ENCODE results near the gene EBF3.

Gene EBF3

DNA sequence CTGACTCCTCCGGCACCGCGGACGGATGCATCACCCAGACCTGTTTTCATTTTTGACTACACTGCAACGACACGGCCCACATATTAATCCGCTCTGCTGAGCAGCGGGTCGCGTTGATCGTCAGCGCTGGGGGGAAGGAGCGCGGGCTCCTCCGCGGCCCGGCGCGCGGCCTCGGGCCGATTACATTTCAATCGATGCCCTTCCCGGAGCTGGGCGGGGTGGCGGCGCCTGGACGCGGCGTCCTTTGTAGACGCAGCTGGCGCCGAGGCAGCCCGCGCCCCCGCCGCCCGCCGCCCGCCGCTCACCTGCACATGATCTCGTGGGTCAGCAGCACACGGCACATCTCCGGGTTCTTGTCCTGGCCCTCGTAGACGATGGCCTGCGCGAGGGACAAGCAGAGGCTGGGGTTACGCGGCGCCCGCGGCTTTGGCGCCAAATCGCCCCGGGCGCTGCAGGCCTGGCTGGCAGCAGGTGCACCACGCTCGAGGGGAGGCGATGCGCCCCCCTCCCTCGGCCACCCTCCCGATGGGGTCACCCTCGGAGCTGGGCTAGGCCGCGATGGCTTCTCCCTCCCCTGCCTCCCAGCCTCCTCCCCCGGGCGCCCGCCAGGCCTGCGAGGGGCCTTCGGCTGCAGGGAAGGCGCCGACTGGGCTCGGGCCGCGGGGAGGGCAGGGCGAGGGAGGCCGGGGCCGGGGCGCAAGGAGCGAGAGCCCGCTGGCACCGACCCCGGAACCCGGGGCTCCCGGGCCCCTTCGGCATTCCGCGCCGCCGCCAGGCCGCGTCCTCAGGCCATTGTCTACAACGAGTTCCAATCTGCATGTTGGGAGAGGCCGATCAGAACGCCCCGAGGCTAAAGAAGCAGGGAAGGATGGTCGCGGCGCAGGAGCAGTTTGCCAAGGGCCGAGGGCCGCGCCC lies 5.2 kb downstream of the EBF3 start:
- no peak for DNase-seq

DNA sequence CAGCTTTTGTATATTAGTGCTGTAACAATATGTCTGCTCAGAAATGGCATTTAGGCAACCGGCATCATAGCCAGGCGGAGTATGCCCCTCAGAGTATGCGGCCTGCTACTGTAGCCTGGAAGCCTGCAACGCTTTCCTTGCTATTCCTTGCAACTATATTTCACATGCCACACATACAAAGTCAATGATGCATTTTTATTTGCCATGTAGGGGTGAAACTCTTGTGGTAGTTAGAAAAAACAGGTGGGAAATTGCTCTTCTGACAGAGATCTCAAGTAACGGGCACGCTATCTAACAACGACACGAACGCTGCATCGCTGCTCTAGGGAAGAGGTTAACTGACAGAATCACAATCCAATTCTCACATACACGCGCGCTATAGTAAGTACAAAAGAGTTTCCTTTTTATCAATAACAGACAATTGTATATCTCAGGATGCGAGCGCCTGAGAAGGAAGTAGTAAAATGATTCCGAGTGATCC lies 5.9 kb downstream of the EBF3 start:
- no peak for DNase-seq

DNA sequence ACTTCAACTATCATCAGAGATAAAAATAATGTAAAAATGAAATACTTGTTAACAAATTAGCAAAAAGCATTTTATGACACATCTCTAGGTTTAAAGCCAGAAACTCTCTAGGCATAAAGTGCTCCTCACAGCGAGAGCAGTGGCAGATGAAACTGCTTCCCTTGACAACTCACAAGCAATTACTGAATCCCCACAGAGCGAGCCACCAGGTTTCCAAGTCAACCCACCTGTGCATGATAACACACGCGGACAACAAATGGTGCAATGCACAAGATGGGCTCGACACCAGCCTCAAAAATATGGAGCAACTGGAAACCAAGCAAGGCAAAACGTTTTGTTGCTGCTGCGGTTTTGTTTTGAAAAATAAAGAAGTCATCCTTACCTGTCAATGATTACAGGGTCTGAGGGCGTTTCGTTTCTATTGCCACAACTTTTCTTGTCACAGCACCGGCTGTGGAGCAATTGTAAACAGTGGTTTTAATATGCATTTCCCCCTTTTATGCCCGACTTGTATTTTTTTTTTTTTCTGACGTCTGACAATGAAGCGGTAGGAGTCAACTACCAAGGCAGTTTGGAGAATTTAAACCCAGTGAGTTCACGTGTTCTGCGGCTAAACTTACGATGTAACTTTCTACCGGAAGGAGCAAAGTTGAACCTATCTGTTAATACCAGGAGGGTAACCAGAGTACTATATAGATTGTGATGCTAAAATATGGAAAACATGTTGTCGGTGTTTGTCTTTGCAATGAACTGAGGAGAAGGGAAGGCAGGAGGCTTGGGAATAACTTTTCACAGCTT lies 7.0 kb downstream of the EBF3 start:
- DNase-seq: no peak

DNA sequence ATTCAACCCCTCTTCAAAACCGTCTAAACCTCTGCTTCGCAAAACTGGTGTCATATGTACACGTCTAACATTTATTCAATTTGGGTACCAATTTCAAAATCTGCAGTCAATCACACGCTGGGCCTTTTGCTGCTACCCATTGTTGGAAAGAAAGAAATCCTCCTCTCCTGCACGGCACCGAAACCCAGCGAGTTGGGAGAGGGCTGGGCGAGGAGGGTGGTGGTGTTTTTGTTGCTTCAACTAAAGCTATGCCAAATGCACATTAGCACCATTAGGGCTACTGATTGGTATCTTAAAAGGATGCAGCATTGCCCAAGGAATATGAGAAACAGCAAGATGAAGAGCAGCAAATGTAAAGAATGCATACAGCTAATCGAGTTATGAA lies 7.8 kb downstream of the EBF3 start:
- no peak for DNase-seq

DNA sequence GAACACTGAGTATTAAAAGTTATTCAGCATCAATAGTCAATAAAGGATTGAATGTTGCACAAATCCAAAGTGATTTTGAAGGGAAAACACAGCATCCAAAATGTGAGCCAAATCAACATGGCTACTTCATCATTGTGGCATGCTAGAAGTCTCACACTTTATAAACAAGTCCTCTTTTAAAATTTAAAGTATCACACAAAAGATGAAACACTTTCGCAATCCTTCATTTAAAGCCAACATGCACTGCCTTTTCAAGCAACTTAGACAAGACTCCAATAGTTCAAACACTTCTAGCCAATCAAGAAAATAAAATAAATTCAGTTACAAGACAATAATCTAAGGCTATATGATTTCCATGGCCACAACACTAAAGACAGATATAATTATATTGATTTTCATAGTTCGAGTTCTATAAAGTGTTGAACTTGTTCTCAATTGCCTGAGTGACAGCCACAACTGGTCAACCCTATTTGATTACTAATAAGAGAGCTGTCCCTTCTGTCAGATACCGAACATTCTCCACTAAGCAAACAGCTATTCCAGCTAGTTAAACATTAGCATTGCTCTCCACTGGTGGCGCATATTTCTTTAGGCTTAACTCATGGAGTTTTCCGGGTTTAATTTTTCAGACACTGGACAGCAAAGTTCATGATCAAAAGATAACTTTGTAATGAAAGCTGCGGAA lies 8.3 kb downstream of the EBF3 start:
- DNase-seq: peak; percentile 25

DNA sequence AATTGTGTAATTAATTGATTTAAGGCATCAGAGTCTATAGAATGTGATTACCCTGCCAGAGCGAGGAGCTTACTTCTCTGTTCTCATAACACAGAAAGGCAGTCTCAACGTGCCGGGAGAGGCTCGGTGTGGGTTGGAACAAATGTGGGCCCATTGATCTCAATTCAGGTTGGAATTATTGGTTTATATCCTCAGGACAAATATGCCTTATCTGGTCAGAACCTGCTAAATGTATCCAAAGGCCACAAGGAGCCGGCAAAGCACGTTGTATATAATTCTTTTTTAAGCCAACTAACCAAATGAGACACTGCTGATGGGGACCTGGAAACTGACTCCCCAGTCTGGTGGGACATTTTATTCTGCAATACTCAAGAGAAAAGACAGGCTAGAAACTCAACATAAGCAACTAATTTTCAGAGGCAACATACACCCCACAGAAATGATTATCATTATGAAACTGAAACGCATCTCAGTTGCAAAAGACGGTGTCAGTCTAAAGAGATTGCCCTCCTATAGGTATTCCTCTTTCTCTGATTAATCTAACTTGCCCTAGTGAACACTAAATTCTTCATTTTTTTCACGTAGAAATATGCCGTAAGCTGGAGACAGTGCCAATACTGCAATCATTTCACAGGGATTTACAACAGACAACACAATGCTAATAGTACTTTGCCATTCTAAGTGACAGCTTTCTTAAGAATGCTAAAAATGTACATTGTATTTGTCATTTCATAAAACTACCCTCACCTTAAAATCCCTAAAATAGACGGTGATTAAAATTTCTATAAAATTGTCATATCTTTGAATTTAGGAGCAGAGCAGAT lies 9.4 kb downstream of the EBF3 start:
- DNase-seq: no peak

DNA sequence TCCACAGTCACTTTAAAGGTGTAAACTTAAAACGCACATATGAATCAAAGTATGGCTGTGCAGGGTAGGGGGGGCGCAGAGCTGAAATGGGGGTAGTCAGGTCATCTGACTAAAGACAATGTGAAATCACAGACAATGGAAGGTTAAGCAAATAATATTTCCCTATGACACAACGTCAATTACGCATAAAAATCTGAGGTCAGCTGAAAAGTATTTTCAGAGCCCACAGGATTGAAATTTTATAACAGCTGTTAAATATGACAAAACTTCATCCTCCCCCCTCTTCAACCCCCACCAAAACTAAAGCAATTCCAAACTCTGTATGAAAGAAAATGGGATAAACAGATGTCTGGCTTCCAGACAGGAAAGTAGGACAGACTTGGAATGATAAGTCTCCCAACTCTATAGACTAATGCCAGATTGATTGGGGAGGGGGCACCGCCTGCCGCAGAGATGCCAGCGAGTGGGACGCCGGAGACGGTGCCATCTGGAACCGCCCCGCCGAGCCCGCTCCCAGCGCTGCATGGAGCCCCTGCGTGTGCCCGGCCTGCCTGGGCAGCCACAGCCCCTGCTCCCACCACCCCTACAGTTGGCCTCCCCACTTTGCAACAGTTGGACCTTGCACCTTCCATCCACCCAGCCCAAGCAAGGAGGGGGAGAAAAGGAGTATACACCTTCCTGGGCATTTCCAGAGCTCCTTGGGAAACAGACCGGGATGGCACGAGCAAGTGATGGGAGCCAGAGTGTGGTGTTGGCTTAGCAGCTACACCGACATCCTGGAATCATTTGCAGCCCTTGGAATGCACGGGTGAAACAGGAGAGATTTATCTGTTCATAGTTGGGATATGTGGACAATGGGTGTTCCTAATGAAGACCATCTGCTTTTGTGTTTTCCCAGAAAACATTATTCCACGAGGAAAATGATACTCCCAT lies 10.7 kb downstream of the EBF3 start:
- DNase-seq: no peak

DNA sequence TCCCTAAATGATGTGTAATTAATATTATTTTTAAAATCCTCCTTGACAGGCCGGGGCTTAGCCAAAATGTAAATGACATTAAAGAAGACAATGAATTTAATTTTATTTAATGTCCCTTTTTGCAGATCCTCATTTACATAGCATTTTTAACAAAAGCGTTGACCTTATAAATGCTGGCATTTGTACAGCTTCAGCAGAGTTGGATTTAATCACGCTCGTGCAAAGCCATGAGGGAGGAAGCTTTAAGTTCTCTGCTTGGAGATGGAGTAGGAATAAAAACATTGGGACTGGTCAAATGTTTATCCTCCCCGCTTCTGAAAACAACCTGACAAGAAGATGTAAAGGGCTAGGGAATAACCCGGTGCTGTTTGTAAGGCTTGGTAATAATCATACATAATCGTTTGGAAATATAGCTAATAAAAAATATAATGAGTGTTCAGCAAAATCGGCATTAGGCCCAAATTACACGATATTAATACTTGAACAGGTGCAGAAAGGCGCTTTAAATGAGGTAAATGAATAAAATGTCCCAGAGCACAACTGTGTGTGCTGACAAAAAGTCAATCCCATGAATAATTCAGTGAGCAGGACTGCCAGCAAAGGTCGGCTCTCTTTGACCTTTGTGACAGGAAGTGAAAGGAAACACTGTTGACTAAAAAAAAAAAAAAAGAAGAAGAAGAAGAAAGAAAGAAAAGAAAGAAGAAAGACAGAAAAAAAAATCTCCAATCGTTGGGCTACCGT lies 11.5 kb downstream of the EBF3 start:
- DNase-seq: no peak

DNA sequence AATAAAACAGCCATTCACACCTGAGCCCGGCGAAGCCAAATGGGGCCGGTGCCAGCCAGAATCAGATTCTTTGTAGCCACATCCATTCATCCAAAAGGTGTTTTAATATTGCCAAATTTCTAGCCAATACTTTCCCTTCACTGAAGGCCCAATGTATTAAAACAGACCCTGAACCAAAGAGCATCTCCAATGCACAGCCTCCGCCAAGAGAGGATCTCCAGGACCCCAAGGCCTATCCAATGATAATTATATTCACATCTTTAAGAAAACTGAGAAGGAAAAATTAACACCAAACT lies 12.2 kb downstream of the EBF3 start:
- DNase-seq: no peak

DNA sequence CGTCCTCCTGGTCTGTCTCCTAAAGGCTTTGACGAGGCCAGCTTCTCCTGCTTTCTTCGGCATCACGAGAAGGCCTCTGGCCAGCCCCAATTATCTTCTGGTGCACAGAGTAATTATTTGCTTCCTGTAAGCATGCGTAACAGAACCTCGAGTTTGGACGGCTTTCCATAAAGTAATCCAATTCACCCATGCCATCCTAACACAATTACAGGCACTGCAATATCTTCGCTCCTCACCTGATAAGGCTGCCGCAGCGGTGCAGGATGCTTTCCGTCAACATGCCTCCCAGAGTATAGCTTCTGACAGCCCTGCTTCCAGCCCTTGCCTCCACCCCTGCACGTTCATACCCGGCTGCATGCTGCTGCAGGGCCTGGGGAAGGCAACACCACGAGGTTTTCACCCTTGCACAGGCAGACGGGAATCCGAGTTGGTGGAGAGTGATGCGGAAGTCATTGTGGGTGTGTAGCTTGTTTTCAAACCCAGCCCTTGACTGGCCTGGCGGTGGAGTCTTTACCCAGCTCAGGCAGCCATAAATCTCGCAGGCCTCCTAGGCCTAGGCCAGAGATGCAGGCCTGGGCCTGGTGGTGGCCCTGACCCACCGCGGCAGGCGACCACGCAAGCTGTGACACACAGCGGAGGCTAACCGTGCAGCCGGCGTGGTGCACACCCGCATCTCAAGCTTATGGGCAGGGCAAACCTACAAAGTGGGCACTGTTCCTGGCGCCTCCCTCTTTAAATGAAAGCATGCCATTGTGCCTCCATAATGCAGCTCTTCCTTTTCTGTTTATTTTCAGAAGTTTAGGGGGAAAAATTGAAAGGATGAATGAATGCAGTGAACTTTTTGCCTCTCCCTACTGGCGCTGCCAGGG lies 12.7 kb downstream of the EBF3 start:
- DNase-seq: no peak

DNA sequence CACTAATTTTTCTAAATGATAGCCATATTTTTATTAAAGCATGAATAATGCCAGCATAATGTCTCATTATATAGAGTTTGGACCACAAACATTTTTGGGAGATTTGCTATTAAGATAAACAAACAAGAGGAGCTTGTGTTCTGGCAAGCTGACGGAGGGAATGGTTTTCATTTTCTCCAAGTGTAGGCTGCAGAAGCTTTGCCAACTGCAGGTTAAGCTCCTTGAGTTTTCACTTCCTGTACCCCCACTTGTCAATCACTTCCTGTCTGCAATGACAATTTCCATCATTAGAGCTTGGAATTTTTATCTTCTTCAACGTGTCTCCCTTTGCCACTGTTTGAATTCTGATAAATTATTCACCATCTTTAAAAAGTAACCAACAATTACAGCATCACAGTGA lies 13.4 kb downstream of the EBF3 start:
- no peak for DNase-seq

DNA sequence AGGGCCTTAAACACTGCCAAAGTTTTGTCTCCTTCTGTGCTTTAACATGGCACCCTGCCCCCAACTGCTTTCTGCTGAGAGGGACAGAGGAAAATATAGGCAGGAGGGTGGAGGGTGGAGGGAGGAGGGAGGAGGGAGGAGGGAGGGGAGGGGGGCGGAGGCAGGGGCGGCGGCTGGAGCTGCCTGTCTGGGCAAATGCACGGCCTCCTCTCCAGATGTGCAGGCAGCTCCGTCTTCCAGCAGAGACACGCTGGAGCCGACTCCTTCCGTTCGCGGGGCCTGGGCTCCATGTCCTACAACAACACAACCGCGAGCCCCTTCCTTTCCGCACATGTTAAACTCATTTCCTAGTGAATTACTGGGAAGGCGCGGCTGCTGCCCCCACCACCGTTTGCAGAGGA lies 14.2 kb downstream of the EBF3 start:
- DNase-seq: no peak

DNA sequence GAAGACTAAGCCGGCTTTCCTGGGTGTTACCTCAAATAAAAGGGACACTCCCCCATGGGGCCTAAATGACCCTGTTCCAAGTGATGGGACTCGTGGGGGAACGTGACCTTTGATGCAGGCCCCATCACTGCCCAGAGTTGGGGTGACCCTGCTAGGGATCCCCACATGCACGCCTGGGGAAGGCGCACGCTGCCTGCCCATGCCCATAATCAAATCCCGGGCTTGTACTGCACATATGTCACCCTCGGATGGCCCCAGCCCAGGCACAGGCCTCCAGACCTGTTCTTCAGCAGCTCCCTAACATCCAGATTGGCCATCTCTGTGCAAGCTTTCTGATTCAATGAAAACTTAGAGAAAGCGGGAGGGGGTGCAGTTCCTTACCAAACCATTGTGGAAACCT lies 14.7 kb downstream of the EBF3 start:
- DNase-seq: no peak

DNA sequence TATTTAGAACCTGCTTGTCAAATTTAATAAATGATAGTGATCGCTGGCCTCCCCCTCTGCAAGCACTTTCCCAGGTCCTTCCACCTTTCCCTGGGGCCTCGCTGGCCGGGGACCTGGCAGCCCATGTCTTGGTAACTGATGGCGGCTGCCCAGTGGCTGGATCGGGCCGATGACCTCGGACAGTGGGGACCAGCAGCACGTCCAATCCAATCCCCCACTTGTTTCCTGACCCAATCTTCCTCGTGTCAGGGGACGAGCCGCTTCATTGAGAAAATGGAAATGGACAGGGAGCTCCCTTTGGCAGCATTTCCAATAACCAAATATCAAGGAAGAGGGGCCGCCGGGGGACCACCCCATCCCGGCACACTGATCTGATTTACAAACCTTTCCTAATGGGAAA lies 17.2 kb downstream of the EBF3 start:
- no peak for DNase-seq

DNA sequence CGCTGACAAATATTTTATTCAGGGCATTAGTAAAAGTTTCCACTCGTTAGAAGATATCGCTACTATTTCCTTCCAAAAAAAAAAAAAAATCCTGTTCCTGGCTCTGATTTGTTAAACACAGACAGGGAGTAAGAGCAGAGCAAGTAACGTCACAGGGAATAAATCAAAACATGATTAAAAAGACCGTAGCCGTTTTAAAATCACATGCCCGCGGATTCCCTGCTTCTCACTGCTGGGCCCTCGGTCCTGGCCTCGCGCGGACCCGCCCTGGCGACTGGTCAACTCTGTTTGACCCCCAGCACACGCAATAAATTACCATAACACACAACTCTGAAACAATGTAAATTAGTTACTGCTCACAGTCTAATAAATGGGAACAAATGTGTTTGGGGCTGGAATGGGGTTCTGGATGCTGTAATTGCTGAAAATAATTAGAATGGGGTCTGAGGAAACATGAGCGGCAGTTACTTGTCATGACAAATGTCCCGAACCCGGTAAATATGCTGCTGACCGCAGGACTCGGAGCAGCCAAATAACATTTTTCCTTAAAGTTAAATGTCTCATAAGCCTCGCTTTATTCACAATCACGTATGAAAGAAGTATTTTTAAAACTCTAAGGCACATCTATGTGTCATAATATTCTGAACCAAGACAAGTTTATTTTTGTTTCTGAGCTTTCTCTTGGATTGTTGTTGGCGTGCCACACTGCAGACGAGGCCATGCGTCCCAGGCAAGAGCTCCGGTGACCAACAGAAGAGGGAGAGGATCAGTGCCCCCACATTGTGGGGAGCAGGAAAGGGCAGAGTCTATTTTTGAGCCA lies 17.9 kb downstream of the EBF3 start:
- no peak for DNase-seq

DNA sequence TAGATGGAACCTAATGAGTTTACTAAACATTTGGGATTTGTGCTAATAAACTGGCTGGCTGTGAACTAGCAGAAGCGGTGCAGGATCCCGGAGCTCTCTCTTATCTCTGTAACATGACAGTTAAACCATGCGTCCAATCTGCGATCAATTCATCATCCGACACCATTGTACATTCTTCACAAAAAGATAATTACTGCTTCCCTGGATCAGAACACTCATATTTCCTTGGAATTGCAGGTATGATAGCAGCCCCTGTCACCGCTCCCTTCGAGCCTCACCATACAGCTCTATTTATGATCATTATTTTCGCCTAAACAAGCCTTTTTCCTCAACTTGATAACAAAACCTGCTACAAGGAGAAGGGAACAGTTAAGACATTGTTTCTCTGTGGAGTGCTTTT lies 18.5 kb downstream of the EBF3 start:
- no peak for DNase-seq

DNA sequence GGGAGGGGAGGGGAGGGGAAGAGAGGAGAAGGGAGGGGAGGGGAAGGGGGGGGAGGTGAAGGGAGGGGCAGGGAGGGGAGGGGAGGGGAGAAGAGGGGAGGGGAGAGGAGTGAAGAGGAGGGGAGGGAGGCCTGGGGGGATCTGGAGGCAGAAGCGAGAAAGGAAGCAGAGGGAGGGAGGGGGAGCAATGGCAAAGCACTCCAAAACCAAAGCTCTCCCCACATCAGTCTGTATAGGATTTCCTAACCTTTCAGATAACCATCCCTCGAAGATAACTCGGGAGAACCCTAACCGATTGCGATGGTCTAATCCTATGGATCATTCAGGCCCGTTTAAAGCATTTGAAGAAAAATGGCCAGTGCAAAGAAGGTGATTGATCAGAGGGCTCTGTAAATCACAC lies 19.0 kb downstream of the EBF3 start:
- no peak for DNase-seq

DNA sequence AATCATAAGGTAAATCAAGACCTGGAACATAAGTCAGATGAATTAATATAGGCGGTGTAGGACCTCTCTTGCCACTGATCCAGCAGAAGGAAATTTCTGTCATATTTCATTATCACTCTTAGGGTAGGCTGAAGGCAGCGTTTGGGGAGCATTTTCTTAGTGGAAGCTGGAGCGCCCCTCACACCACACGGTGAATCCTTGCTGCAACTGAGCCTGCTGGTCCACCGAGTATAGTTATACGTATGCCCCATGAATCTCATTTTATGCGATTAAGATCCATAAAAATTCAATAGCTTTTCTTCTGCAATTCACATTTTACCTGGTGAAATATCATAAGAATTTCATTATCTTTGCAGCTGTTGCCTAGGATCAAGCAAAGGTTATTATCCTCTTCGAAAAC lies 19.6 kb downstream of the EBF3 start:
- DNase-seq: no peak
